ENCODE data around the gene PDE1C.
"Not testable (repeated sequence)": the region's sequence is repeated elsewhere in the genome, so short reads cannot be mapped to it uniquely, and the experiment has no call there.

The PDE1C gene

DNA sequence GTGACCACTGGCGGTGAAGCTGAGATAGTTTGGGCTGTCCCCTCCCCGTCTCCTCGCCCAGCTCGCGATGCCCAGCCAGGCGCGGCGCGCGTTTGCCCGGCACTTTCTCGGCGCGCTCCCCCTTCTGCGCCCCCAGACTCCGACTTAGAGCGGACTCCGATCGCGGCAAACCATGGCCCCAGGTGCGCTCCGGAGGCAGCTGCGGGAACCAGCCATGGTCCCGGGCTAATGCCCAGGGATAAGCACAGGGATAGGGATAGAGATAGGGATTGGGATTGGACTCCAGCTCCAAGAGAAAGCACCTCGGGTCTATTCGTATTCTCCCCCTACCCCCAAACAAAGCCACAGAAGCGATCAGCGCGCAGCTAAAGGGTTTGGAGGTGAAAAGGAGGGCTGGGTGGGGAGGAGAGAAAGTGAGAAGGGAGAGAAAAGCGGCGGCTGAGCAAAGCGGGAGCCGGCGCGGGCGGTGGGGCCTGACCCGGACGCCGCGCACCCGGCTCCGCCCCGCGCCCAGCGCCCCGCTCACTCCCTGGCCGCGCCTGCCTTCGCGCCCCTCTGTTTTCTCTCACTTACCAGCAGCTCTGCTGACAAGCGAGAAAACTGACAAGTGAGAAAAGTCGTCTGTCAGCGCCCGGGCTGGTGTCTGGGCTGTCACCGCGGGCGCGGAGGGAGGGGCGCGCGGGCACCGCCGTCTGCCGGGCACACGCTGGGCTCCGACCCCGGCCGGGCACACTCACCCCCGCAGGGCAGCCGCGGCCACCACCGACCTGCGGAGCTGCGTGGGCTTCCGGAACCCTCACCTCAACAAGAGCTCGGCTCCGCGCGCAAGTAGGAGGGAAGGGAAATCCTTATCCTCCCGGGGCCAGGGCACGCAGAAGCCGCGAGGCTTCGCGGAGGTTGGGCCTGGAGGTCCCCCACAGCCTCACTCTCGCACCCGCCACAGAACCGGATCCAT, at the start of gene PDE1C:
TSS of gene PDE1C (minus strand) at position 2 of the 955 bp plus-strand sequence.
- no peak for DNase-seq (ENCODE audit: low read depth in 2 of 2)

DNA sequence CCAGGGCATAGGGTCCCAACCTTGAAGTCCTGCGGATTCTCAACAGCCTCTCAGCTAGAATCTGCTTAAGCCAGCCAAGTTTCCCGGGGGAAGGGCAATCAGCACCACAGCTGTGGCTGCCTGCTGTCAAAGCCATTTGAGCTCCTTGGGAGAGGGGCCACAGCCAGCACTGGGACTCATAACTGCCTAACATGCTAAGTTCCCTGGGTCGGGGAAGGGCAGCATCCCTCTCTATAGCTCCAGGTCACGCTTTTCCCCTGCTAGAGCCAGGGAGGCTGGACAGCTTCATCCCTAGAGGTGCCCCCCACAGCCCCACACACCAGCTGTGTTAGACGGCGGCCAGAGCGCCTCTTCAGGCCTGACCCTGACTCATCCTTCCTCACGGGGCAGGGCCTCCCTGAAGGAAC, 49.6 kb upstream of the PDE1C start:
- no peak for DNase-seq (ENCODE audit: low read depth in 2 of 2)

DNA sequence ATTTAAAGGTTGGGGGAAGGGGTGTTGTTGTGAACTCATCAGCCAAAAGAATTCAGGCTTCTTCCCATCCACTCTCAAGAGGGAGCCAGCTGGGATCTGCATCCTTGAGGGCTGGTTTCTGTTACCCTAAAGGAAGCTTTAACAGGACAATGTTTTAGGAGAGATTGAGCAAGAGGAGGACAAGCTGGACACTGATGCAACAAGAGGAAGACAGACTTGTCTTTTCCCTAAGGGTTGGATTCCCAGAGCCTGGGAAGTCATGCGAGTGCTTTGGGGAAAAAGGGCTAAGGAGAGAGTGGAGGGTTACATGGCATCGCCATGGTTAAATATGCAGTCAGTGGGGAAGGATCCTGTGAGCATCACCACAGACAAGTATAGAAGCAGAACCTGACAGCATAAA, 47.6 kb upstream of the PDE1C start:
- DNase-seq (ENCODE audit: low read depth in 2 of 2): no peak

DNA sequence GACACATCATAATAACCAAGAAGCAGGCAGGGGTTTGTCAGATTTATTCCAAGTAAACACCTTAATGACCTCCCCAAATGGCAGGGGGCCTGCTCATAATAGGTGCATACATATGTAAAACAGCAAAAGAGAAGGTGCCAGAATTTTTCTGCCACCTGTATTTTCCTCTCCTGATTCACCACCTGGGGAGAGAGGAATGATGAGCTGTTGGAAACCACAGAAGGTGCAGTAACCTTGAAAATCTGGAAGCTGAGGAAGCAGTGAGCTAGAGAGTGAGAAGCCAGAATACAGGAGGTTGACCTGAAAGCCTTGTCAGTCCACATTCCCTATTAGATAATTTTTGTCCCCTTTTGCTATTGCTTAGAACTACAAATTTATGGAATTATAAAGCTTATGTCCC, 46.2 kb upstream of the PDE1C start:
- DNase-seq (ENCODE audit: low read depth in 2 of 2): no peak

DNA sequence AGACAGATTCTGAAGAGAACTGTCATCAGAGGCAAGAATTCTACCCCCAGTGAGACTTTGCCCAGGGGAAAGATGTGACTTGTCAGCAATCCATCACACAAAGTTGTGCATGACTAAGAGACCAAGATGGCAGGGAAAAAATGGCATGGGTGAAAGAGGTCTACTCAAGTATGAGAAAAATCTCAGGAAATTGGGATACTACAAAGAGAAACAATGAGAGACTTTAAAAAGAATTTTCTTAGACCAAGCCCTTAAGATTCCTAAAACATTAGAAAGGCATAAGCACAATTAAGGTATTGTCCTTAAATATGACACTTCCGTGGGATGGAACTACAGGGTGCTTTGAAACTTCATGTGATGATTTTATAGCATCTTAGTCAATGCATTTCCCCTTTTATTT, 45.6 kb upstream of the PDE1C start:
- no peak for DNase-seq (ENCODE audit: low read depth in 2 of 2)

DNA sequence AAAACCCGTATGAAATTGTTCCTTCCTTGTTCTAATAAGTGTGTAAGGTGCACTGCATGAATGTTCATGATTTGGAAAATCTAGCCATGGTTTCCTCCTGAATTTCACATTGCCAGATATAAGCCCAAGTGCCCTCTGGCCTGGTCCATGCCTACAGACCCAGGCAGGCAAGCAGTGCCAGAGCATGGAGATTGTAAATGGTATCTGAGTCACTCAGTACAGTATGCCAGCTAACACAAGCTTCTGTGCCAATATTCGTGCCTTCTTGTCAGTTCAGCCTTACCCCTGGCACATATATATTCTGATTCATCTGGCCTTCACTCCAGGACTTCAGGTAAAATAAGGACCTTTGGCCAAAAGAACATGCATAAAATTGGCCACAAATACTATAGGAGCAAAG, 38.4 kb upstream of the PDE1C start:
- DNase-seq (ENCODE audit: low read depth in 2 of 2): no peak

DNA sequence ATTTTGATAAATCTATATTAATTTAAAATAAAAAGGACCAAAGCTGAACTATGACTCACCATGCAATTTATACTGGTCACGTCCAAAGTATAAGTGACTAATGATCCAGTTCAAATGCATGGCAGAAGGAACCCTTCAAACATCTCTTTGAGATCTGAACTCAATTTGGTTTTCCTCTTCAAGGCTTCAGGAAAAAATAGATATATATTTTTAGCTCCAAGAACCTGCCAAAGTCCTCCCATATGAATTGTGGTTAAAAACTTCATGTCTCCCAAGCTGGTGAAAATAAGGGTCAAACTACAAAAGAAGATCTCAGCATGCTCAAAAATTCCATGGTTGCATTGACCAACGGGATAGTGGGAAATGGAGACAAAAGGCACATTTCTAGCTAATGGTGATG, 34.6 kb upstream of the PDE1C start:
- DNase-seq (ENCODE audit: low read depth in 2 of 2): no peak

DNA sequence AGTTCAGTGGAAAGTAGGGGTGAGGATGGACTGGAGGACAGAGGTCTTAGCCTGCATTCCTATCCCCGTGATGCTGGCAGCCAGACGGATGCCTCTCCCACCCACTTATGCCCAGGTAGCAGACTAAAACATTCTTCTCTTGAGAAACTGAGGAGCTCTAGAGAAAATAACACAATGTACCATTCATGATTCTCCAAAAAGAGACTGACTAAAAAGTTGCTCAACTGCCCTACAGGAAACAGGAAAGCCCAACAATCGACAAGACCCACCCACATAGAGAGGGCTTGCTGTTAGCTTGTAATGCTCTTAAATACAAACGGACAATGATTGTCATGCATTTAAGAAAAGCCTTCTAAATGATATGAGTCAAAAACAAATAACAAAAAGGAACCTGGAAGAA, 33.2 kb upstream of the PDE1C start:
- no peak for DNase-seq (ENCODE audit: low read depth in 2 of 2)

DNA sequence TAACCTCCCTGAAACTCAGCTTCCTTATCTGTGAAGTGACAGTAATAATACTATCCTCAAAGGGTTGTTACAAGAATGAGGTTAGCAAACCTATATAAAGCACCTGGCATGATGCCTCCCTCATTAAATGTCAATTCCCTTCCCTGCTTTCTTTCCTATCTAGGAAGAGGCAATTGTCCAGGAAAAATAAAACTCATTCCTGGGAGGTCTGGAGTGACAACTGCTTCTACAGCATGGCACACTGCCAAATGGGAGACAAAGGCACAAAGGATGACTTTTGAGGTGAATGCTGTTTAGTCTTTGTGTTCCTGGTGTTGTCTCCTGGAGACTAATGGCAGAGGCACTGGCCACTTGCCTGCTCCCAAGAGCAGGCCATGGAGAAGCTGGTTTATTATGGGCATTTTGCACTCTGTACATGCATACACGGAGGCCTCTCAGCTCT, 32.2 kb upstream of the PDE1C start:
- no peak for DNase-seq (ENCODE audit: low read depth in 2 of 2)

DNA sequence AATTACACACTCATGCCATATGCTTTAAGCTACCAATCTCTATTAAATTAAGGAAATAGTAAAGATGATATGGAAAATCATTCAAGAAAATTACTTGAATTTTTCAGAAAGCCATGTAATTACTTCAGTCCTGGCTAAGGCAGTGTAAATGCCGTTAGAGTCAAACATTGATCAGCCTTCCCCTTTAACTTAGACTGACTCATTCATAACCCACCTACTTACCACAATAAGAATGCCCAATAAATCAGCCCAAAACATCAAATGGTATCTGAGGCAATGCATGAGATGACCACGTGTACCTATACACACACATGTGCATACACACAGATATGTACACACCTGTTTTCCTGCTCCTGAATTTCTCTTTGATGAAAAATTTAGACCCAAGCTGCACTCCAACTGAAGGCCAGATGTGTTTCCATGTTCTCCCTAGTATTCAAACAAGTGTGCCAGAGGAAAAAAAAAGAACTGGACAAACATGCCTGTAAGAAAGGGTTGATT, 30.2 kb upstream of the PDE1C start:
- no peak for DNase-seq (ENCODE audit: low read depth in 2 of 2)

DNA sequence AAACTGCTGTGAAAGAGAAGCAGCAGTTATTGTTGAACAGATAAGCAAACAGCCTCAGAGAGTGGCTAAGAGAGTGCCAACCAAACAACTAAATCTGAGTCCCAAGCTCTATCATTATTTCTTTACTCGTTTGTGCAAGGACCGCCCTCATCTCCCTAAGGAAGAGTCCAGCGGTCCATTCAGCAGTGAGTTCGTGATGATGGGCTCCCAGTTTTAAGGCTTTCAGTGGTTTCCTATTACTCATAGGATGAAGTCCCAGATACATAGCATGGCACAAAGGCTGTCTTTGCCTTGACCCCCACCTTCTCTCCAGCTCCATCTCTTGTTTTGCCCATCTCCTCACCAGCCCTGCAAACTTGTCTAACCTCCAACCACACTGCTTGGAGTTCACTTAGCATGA, 24.3 kb upstream of the PDE1C start:
- DNase-seq (ENCODE audit: low read depth in 2 of 2): no peak

DNA sequence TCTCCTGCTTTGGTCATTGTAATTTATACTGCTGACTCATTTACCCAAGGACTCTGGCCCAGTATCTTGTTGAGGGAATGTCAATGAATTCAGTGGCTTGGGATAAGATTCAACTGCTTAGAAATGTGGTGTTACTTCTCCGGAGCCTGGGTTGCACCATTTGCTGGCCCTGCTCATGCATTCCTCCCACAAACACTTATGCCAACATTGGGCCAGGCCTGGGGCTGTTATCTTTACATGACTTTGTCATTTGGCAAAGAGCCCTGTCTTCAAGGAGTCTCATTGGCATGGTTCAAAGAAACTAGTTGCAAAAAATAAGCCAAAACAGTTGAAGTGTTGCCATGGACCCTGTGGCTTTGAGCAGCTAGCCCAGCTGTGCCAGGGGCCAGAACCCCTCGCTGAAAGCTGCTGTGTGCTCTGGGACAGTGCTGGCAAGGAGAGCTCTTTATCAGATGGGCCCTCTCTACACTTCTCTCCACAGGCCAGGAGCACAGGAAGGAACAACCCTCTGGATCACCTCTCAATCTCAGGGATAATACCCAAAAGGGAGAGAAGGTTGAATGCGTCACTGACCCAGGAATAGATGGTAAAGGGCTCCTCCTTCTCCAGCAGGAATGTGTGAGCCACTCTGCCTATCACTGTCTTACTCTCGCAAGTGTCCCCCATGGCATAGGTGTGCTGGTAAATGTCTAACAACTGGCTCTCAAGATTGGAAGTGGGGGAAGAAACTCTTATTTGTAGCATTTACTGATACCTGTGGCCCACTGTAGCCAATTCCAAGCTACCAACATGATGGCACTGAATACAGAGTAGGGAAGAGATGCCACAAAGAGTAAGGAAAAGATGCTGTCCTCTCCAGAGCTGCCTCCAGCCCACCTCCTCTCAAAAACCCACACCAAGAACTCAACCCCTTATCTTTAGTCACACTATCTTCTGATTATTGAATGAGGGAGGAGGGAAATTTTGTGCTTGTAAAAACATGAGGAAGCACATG, 23.5 kb upstream of the PDE1C start:
- DNase-seq (ENCODE audit: low read depth in 2 of 2): no peak

DNA sequence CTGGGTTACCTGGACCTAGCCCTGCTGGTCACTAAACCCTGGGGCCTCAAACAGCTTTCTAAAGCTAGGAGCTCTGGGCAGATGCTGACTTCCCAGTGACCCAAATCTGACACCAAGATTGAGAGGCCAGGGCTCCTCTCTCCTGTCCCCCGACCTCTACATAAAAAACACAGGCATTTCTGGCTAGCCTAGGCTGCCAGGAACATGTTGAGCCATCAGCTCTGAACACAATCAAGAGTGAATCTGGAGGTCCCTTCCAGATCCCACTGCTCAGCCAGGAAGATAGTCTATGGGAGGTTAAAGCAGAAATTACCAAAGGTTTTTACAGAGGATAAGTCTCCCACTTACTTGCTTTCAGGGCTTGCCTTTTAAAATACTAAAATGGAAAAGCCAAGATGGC, 22.1 kb upstream of the PDE1C start:
- DNase-seq (ENCODE audit: low read depth in 2 of 2): no peak

DNA sequence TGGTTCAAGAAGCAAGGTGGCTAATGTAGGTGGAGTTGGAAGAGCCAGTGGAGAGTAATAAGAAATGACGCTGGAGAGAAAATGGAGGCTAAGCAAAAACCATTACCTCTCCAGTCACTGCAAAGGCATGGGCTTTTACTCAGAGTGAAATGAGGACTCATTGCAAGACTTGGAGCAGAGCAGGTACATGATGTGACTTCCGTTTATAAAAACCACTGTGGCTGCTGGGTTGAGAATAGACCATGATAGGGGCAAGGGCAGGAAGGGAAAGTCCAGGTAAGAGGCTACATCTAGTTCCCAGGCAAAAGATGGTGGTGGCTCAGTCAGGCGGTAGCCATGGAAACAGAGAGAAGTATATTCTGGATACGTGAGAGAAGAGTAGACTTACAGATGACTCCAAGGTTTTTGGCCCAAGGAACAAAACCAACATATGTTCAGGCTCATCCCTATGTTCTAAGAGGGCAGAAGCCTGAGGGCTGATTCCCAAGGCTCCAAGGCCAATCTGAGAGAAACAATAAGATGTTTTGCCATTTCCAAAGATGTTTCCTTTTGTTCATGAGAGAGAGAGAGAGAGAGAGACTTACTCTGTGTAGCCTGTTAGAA, 21.5 kb upstream of the PDE1C start:
- no peak for DNase-seq (ENCODE audit: low read depth in 2 of 2)

DNA sequence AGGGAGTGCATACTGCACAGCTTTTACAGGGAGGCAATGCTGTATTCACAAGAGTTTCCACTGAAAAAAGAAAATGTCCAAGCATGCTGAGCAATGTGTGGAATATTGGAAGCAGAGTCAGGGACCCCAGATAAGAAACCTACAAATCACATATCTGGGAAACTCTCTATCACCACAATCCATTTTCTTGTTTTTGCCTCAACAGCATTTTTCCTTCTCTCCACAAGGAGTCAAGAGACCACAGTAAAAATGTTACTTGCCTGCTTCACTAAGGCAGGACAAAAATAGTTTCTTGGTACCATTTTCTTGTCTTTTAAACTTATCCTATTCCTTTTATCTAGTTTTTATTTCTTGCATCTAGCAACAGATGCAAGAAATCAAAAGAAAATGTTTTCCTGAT, 19.5 kb upstream of the PDE1C start:
- no peak for DNase-seq (ENCODE audit: low read depth in 2 of 2)

DNA sequence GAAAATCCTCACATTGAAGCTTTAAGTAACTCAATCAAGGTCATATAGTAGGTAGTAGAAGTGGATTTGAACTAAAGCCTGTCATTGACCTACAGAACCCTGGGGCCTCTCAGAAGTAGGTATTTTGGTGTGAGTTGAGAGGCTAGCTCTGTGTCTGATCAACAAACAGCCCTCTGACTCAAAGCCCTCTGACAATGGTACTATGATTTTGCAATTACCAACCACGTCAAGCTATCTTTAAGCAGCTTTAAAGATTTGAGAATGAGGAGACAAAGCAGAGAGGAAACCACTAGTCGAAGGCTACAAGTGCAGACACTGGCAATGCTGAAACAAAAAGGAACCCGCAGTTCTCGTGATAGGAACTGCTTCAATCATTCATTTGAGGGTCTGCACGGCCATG, 19.0 kb upstream of the PDE1C start:
- no peak for DNase-seq (ENCODE audit: low read depth in 2 of 2)

DNA sequence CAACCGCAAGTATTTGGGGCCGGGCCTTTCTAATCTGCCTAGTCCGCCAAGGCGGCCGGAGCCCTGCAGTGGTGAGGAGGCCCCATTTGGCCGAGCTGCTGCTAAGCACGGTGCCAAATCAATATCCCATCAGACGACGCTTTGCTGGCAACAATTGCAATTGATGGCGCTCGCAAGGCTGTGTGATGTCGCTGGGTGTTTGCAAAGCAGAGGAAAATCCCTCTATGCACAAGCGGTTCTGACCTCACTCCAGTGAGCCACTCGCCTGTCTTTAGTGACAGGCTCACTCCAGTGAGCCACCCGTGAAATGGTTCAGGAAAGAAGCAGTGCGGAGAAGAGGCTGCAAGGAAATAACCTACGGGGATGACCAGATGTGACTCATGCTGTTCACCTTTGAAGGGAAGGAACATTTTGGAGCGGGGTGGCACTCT, 18.3 kb upstream of the PDE1C start:
- no peak for DNase-seq (ENCODE audit: low read depth in 2 of 2)

DNA sequence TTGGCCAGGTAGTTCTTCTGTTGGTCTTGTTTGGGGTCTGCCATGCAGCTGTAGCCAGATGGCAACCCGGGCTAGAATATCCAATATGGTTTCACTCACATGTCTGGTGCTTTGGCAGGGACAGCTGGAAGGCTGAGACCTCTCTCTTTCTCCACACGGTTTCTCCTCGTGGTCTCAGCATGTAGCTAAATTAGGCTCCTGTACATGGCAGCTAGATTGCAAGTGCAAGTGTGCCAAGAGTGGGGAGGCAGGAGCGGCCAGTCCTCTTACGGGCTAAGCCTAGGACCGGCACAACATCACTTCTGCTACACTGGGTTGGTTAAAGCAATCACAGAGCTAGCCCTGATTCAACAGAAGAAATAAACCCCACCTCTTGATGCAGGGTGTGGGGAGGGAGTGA, 9.3 kb upstream of the PDE1C start:
- DNase-seq (ENCODE audit: low read depth in 2 of 2): no peak

DNA sequence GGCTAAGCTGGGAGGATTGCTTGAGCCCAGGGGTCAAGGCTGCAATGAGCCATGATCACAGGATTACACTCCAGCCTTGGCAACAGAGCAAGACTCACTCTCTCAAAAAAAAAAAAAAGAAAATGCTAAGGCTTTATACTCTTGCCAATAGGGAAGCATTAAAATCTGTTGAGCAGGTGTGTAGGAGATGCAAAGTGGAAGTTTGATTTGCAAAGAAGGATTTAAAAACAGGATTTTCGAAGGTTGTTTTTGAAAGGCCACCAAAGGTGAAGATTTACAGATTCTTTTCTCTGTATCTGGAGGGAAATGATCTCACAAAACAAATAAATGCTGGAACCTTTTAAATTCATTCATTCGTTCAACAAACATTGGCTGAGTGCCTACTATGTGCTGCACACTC, 8.6 kb upstream of the PDE1C start:
- DNase-seq (ENCODE audit: low read depth in 2 of 2): no peak

DNA sequence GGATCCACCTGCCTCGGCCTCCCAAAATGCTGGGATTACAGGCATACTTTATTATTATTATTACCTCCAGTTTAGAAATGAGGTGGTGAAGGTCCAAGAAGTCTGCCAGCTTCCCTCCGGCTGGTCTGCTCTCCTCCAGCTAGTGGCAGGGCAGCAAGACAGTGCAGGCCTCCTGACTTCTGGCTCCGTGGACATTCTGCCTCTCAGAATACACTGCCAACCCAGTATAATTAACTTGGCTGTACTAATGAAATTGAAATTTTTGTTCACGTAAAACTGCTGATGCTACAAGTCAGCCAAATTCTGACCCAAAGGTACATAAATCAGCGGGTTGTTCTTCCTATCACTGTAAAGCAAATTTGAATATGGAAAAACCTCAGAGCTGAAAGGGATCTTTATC, 7.6 kb upstream of the PDE1C start:
- DNase-seq (ENCODE audit: low read depth in 2 of 2): no peak

DNA sequence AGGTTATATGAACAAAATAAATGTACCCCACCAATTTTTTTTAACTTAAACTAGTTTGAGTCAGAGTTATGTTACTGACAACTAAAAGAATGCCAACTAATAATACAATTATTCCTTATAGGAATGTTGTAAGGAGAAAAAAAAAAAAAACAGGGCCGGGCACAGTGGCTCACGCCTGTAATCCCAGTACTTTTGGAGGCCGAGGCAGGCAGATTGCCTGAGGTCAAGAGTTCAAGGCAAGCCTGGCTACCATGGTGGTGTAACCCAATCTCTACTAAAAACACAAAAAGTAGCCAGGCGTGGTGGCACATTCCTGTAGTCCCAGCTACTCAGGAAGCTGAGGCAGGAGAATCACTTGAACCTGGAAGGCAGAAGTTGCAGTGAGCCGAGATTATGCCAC, 6.6 kb upstream of the PDE1C start:
- not testable (repeated sequence) for DNase-seq (ENCODE audit: low read depth in 2 of 2)

DNA sequence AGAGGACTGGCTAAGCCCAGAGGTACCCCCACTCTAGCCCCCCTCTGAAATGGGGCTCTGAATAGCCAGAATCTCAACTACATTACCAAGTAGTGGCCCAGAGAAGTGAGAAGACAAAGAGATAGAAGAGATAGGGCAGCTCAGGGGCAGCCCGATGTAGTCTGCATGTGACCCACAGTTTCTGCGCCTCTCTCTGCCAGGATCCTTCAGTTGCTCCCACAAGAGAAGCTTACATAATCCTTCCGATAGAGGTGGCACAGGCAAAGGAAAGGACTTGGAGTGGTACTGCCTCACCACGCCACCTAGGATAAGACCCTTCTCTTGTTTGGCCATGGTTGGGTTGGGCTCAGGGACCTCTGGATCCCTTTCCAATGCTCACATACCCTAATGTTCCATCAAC, 5.4 kb upstream of the PDE1C start:
- DNase-seq (ENCODE audit: low read depth in 2 of 2): no peak
